Central memory CD8-positive, alpha-beta T cell (primary cell): ENCODE results near the gene LYZ.

Experiments
- ATAC-seq: fragments of 150-1000 bp; cut with Tn5 transposase; replicated peaks from 2 replicates; pipeline ENCODE4 v1.10.0; 2022; ENCODE audit warnings: mild to moderate bottlenecking, moderate FRiP score, moderate number of reproducible peaks; ENCODE audit not compliant: poor library complexity, severe bottlenecking; ENCODE audit errors: extremely low read depth
- DNase-seq, 2 donors: peaks; one replicate each; pipeline ENCODE4 v3.0.0; 2021; ENCODE audit warnings: low spot score in 2 of 2
- H3K27ac Mint-ChIP-seq: one replicate; pipeline ENCODE4 v1.8.0; 2022; ENCODE audit warnings: low read depth, mild to moderate bottlenecking, moderate library complexity, mixed read lengths
- H3K27me3 Mint-ChIP-seq: one replicate; pipeline ENCODE4 v1.8.0; 2022; ENCODE audit warnings: mixed read lengths
- H3K36me3 Mint-ChIP-seq: one replicate; pipeline ENCODE4 v1.8.0; 2022; ENCODE audit warnings: mild to moderate bottlenecking, moderate library complexity, mixed read lengths; ENCODE audit not compliant: insufficient read depth
- H3K4me1 Mint-ChIP-seq: one replicate; pipeline ENCODE4 v1.8.0; 2022; ENCODE audit warnings: mixed read lengths
- H3K4me3 Mint-ChIP-seq: one replicate; pipeline ENCODE4 v1.8.0; 2022; ENCODE audit warnings: mild to moderate bottlenecking, moderate library complexity, mixed read lengths
- H3K9me3 Mint-ChIP-seq: one replicate; pipeline ENCODE4 v1.8.0; 2022; ENCODE audit warnings: mixed read lengths

Gene LYZ

GRCh38 chr12:69343885-69344612 lies 4.1 kb upstream of the LYZ start:
- H3K36me3 Mint-ChIP-seq, result no peaks in the 10 kb centered on the region
- H3K27ac Mint-ChIP-seq, result no peak overlapping the region
- H3K27me3 Mint-ChIP-seq, result no peaks in the 10 kb centered on the region
- ATAC-seq (no peak), DNase-seq (no peak)
- no peak overlapping the region for H3K4me3 Mint-ChIP-seq
- H3K9me3 Mint-ChIP-seq, result no peaks in the 10 kb centered on the region
- no peaks in the 10 kb centered on the region for H3K4me1 Mint-ChIP-seq

- Mint-ChIP-seq H3K9me3 (no peaks in the 10 kb centered on the region), H3K36me3 (no peaks in the 10 kb centered on the region), H3K4me3 (no peak overlapping the region), H3K27me3 (no peaks in the 10 kb centered on the region), H3K4me1 (no peaks in the 10 kb centered on the region), H3K27ac (no peak overlapping the region)
- ATAC-seq, result no peak
- no peak for DNase-seq
Measured at GRCh38 chr12:69345077-69345476, 3.1 kb upstream of the LYZ start.

- no peaks in the 10 kb centered on the region for H3K9me3 Mint-ChIP-seq
- no peak overlapping the region for H3K4me3 Mint-ChIP-seq
- H3K27ac Mint-ChIP-seq, result no peak overlapping the region
- H3K27me3 Mint-ChIP-seq, result no peaks in the 10 kb centered on the region
- no peaks in the 10 kb centered on the region for H3K36me3 Mint-ChIP-seq
- DNase-seq (no peak), ATAC-seq (no peak)
- no peaks in the 10 kb centered on the region for H3K4me1 Mint-ChIP-seq
Measured at GRCh38 chr12:69345742-69346141, 2.4 kb upstream of the LYZ start.

GRCh38 chr12:69350002-69350626 lies 1.9 kb downstream of the LYZ start:
- DNase-seq (no peak), ATAC-seq (no peak)
- no peaks in the 10 kb centered on the region for H3K36me3 Mint-ChIP-seq
- H3K27me3 Mint-ChIP-seq, result peaks cover 12% of the 10 kb centered on the region
- H3K27ac Mint-ChIP-seq, result no peak overlapping the region
- H3K4me1 Mint-ChIP-seq, result no peaks in the 10 kb centered on the region
- H3K9me3 Mint-ChIP-seq, result no peaks in the 10 kb centered on the region
- H3K4me3 Mint-ChIP-seq, result no peak overlapping the region

- H3K36me3 Mint-ChIP-seq, result peaks cover 1% of the 10 kb centered on the region
- DNase-seq (no peak), ATAC-seq (no peak)
- peaks cover 14% of the 10 kb centered on the region for H3K27me3 Mint-ChIP-seq
- H3K27ac Mint-ChIP-seq, result no peak overlapping the region
- no peaks in the 10 kb centered on the region for H3K4me1 Mint-ChIP-seq
- H3K4me3 Mint-ChIP-seq, result no peak overlapping the region
- H3K9me3 Mint-ChIP-seq, result no peaks in the 10 kb centered on the region
Measured at GRCh38 chr12:69350777-69351176, 2.6 kb downstream of the LYZ start.

GRCh38 chr12:69351462-69352236 lies 3.5 kb downstream of the LYZ start:
- H3K4me1 Mint-ChIP-seq, result no peaks in the 10 kb centered on the region
- no peaks in the 10 kb centered on the region for H3K9me3 Mint-ChIP-seq
- peaks cover 3% of the 10 kb centered on the region for H3K36me3 Mint-ChIP-seq
- H3K27me3 Mint-ChIP-seq, result peaks cover 14% of the 10 kb centered on the region
- DNase-seq, result no peak
- no peak for ATAC-seq
- H3K27ac Mint-ChIP-seq, result no peak overlapping the region
- H3K4me3 Mint-ChIP-seq, result no peak overlapping the region

- Mint-ChIP-seq H3K27ac (no peak overlapping the region), H3K27me3 (peaks cover 14% of the 10 kb centered on the region), H3K4me1 (peaks cover 6% of the 10 kb centered on the region), H3K9me3 (no peaks in the 10 kb centered on the region), H3K4me3 (no peak overlapping the region), H3K36me3 (peaks cover 3% of the 10 kb centered on the region)
- DNase-seq, result no peak
- ATAC-seq, result no peak
Measured at GRCh38 chr12:69352904-69353303, 4.7 kb downstream of the LYZ start.

- H3K27ac Mint-ChIP-seq, result no peak overlapping the region
- ATAC-seq (no peak), DNase-seq (no peak)
- H3K27me3 Mint-ChIP-seq, result peaks cover 14% of the 10 kb centered on the region
- H3K9me3 Mint-ChIP-seq, result no peaks in the 10 kb centered on the region
- no peak overlapping the region for H3K4me3 Mint-ChIP-seq
- H3K36me3 Mint-ChIP-seq, result peaks cover 4% of the 10 kb centered on the region
- H3K4me1 Mint-ChIP-seq, result peaks cover 10% of the 10 kb centered on the region
Measured at GRCh38 chr12:69354172-69354555, 6.0 kb downstream of the LYZ start.

- Mint-ChIP-seq H3K4me3 (no peak overlapping the region), H3K36me3 (peaks cover 9% of the 10 kb centered on the region), H3K9me3 (no peaks in the 10 kb centered on the region), H3K27me3 (peaks cover 14% of the 10 kb centered on the region), H3K27ac (no peak overlapping the region), H3K4me1 (peaks cover 15% of the 10 kb centered on the region)
- ATAC-seq (no peak), DNase-seq (no peak)
Measured at GRCh38 chr12:69354556-69355187, 6.5 kb downstream of the LYZ start.

- H3K9me3 Mint-ChIP-seq, result no peaks in the 10 kb centered on the region
- H3K27me3 Mint-ChIP-seq, result peaks cover 14% of the 10 kb centered on the region
- H3K36me3 Mint-ChIP-seq, result peaks cover 16% of the 10 kb centered on the region
- no peak for ATAC-seq
- DNase-seq, result no peak
- no peak overlapping the region for H3K27ac Mint-ChIP-seq
- no peak overlapping the region for H3K4me3 Mint-ChIP-seq
- peaks cover 16% of the 10 kb centered on the region for H3K4me1 Mint-ChIP-seq
Measured at GRCh38 chr12:69355363-69356028, 7.3 kb downstream of the LYZ start.

GRCh38 chr12:69359531-69360347 lies 11.6 kb downstream of the LYZ start, which contains the start of gene YEATS4:
TSS of gene YEATS4 (plus strand) at chr12:69359743. CDS start at chr12:69359973, 230 bp downstream.
- Mint-ChIP-seq H3K4me3 (peak within 1 kb of the TSS; percentile 81), H3K4me1 (peaks cover 21% of the 10 kb centered on the region), H3K9me3 (no peaks in the 10 kb centered on the region), H3K36me3 (peaks cover 24% of the 10 kb centered on the region), H3K27ac (peak within 1 kb of the TSS; percentile 90), H3K27me3 (peaks cover 5% of the 10 kb centered on the region)
- ATAC-seq, result peak; percentile 90
- DNase-seq, result peak; percentile 68 to 75
